ENCODE results near the gene AQP12A. TPM values are rescaled to one million over a fixed set of nuclear protein-coding genes. Genes with fewer than 3 reads are reported as not detected.

AQP12A gene
- total RNA-seq, 2 experiments from 2014 or later = not detected

GRCh38 chr2:240712121-240712520, 20.5 kb downstream of the AQP12A start:
- CTCF ChIA-PET = no interaction called here
- Mint-ChIP-seq H3K4me1 (no peaks in the 10 kb centered on the region), H3K27me3 (peaks cover 20% of the 10 kb centered on the region), H3K9me3 (ENCODE audit: low read depth) (no peaks in the 10 kb centered on the region), H3K4me3 (no peak overlapping the region), H3K27ac (no peak overlapping the region), H3K36me3 (no peaks in the 10 kb centered on the region)
- no peak for DNase-seq
- ATAC-seq = no peak

DNA sequence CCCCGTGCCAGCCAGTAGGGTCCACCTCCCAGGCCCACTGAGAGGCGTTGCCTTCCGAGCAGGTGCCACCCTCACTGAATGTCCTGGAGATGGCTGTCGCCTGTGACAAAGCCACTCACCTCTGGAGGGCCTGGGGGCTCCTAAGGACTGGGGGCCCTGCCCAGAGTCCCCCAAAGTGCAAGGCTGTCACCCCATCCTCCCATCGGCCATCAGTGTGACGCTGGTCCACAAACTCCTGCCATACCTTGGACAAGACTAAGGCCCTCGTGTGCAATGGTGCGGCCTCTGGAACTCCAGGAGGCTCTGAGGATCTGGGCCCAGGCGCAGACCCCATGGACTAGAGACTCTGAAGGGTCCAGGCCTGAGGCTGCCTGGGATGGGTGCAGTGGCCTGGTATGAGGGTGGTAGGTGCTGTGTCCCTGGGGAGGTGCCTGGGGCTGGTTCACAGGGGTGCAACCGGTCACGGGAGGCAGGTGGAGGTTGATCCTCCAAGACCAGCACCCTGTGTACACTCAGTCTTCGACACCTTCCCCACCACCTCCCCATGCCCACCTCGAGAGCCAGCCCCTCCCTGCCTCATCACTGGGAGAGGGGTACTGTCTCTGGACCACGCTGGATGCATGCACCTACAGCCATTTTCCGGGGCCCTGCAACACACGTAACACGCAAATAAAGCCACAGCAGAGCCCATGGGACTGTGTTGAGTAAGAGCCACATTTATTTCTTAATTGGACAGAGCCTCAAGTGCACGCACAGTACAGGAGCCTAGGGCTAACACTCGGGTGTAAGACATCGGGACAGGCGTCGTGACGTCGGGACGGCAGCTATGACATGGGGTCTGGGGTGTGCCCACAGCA, 21.6 kb downstream of the AQP12A start:
- no peak for ATAC-seq

DNA sequence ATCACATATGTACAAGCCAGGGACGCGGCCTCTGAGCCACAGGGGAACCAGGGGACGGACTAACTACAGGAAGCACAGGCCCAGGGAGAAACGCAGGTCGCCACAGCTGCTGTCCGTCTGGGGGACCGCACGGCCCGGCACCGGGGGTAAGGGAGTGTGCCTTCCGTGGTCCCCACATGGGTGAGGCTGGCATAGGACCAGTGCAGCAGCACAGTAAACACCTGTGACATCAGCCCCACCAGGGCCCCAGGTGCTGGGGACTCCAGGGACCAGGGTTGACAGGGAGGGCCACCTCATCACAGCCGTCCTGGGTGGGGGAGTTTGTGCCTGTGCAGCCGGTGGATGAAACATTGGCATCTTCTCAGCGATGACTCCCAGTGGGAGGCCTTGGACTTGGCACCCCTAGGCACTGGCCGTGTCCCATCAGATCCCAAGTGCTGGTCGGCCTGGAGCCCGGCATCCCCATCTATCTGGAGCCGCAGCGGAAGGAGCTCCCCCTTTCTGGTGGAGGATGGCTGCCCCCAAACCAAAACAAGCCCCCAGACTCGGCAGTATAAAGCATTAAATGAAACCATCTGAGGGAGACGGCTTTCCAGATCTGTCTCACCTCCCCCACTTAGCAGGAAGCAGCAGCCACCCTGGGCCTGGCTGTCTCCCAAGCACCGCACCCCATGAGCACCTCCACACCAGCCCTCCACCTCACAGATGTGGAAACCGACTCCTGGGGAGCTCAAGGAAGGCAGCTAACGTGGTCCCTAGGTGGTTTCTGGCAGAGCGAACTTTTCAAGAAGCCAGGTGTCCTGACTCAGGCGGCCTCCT, 22.5 kb downstream of the AQP12A start:
- no peaks in the 10 kb centered on the region for H3K36me3 Mint-ChIP-seq
- peaks cover 4% of the 10 kb centered on the region for H3K27me3 Mint-ChIP-seq
- H3K9me3 Mint-ChIP-seq (ENCODE audit: low read depth) = no peaks in the 10 kb centered on the region
- DNase-seq (no peak), ATAC-seq (no peak)
- no peak overlapping the region for H3K4me3 Mint-ChIP-seq
- CTCF ChIA-PET = no interaction called here
- no peak overlapping the region for H3K27ac Mint-ChIP-seq
- H3K4me1 Mint-ChIP-seq = no peaks in the 10 kb centered on the region

More for the DNA sequence above, 21.6 kb downstream of the AQP12A start:
- CTCF ChIA-PET = no interaction called here
- Mint-ChIP-seq H3K27me3 (peaks cover 10% of the 10 kb centered on the region), H3K36me3 (no peaks in the 10 kb centered on the region), H3K27ac (no peak overlapping the region), H3K9me3 (ENCODE audit: low read depth) (no peaks in the 10 kb centered on the region), H3K4me1 (no peaks in the 10 kb centered on the region), H3K4me3 (no peak overlapping the region)
- no peak for DNase-seq

DNA sequence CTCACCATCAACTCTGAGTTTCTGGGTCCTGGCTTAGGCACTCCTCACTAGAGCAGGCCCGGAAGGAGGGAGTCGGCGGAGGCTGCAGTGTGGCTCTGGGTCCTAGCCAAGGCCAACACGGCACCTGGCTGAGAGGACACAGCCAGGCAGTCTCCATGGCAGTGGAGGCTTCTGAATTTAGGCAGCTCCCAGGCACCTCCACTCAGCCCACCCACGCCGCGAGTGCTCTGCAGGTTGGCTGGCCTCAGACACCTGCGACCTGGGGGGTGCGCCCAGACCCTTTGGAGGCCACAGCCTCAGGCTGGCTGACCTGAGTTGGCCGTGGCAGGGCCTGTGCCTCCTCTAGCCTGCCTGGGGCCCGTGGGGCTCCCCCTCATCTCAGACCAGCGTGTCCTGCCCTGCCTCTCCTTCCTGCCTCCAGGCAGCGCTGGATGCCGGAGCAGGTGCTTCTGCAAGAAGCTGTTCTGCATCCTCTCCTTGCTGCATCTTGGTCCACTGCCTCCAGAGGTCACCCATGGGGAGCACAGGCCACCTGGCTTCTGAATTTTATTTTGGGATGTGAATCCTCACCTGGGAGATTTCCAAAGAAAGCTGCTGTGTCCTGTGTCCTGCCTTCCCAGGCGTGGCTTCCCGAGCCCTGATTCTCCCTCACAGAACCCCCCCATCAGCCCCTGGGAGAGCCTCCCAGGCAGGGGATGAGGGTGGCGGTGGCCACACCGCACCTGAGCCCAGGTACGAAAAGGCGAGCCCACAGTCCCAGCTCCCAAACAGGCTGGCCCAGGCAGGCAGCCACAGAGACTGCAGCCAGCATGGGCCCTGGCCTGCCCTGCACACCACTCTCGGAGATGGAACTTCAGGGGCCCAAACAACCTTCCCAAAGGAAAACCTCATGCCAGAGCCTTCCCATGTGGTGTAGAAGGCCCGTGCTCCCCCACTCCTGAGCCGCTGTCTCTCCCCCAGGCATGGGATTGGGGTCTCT, 23.4 kb downstream of the AQP12A start:
- CTCF ChIA-PET = no interaction called here
- H3K4me3 Mint-ChIP-seq = no peak overlapping the region

DNA sequence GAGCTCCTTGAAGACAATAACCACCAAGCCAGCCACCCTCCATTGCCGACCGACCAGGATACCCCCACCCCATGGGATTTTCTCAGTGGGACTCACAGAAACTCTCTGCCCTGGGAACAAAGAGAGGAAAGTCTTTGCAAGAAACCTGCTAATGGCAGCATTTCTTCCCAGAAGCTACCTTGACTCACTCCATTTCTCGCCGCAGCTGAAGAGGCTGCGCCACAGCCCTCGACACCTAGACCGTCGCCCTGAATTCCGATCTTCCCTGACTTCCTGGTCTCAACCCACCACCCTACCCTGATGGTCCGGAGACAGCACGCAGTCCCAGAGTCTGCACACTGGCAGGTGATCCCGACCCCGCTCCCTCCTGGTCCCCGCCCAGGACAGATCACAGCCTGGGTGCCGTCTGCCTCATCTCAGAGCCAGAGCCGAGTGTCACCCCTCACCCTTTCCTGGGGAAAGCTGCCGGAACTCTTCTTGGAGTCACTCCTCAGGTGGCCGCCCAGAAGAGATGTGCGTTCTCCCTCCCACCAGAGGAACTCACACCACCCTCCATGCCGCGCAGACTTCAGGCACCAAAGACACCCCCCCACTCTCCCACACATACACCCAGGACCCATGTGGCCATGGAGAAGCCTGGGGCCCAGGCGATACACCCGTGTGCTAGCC, 24.6 kb downstream of the AQP12A start:
- ATAC-seq (no peak), DNase-seq (no peak)
- CTCF ChIA-PET = no interaction called here
- Mint-ChIP-seq H3K27me3 (no peaks in the 10 kb centered on the region), H3K4me3 (no peak overlapping the region), H3K36me3 (no peaks in the 10 kb centered on the region), H3K27ac (no peak overlapping the region), H3K4me1 (no peaks in the 10 kb centered on the region), H3K9me3 (ENCODE audit: low read depth) (no peaks in the 10 kb centered on the region)

More for the DNA sequence above, 23.4 kb downstream of the AQP12A start:
- Mint-ChIP-seq H3K9me3 (ENCODE audit: low read depth) (no peaks in the 10 kb centered on the region), H3K36me3 (no peaks in the 10 kb centered on the region), H3K27ac (no peak overlapping the region), H3K4me1 (no peaks in the 10 kb centered on the region), H3K27me3 (no peaks in the 10 kb centered on the region)
- ATAC-seq (no peak), DNase-seq (no peak)

DNA sequence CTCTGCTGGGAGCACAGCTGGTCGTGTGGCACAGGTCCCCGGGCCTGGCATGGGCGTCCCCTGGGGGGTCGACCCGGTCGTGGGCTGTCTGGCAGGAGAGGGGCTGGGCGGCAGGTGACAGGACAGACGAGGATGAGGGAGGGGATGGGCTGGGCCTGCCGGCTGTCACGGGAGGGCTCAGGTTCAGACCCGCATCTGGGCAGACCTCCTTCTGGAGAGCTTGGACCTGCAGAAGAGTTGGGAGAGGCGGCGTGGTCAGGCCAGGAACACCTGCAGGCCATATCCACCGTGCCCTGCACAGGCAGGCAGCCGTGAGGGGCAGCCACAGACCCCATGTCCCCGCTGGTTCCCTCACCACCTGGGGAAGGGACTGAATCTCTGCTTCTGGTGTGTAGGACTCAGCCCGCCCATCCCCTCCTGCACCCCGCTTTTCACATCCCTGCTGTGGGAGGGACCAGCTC, 25.5 kb downstream of the AQP12A start:
- Mint-ChIP-seq H3K9me3 (ENCODE audit: low read depth) (no peaks in the 10 kb centered on the region), H3K27me3 (no peaks in the 10 kb centered on the region), H3K4me1 (no peaks in the 10 kb centered on the region), H3K4me3 (no peak overlapping the region), H3K27ac (no peak overlapping the region), H3K36me3 (no peaks in the 10 kb centered on the region)
- CTCF ChIA-PET = no interaction called here
- DNase-seq (no peak), ATAC-seq (no peak)

- Mint-ChIP-seq H3K4me1 (no peaks in the 10 kb centered on the region), H3K36me3 (no peaks in the 10 kb centered on the region), H3K4me3 (no peak overlapping the region), H3K9me3 (ENCODE audit: low read depth) (no peaks in the 10 kb centered on the region), H3K27ac (no peak overlapping the region), H3K27me3 (no peaks in the 10 kb centered on the region)
- ATAC-seq (no peak), DNase-seq (no peak)
- CTCF ChIA-PET = no interaction called here
Observed at GRCh38 chr2:240717681-240718581, 26.3 kb downstream of the AQP12A start.

DNA sequence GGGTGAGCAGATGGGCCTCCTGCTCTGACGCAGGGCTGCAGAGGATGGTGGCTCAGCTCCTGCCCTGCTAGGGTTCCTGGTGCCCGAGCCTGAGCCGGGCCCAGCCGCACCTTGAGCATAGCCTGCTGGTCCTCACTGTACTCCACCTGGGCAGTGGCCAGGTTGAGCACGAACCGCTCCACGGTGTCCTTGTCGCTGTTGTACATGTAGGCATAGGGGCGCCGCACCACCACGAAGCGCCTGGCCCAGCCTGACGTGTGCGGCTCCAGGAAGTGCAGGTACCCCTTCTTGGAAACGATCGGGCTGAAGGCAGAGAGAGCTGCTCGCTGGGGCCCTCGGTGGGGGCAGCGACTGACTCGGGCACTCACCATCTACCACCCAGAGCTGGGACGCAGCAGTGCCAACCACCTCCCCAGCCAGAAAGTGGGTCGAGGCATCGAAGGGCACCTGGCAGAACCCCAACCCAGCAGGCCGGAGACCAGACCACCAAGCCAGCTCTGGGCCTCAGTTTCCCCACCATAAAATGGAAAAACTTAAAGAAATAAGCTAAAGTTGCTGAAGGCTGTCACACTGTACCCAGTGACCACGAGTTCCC, 27.3 kb downstream of the AQP12A start:
- H3K4me3 Mint-ChIP-seq = no peak overlapping the region
- no peak for DNase-seq
- H3K27ac Mint-ChIP-seq = no peak overlapping the region
- no peaks in the 10 kb centered on the region for H3K9me3 Mint-ChIP-seq (ENCODE audit: low read depth)
- ATAC-seq = no peak
- no peaks in the 10 kb centered on the region for H3K4me1 Mint-ChIP-seq
- CTCF ChIA-PET = no interaction called here
- H3K27me3 Mint-ChIP-seq = no peaks in the 10 kb centered on the region
- no peaks in the 10 kb centered on the region for H3K36me3 Mint-ChIP-seq

GRCh38 chr2:240719676-240720545, 28.2 kb downstream of the AQP12A start:
- H3K4me1 Mint-ChIP-seq = no peaks in the 10 kb centered on the region
- no peak overlapping the region for H3K27ac Mint-ChIP-seq
- ATAC-seq = no peak
- H3K4me3 Mint-ChIP-seq = no peak overlapping the region
- no peaks in the 10 kb centered on the region for H3K27me3 Mint-ChIP-seq
- H3K36me3 Mint-ChIP-seq = no peaks in the 10 kb centered on the region
- no peak for DNase-seq
- no peaks in the 10 kb centered on the region for H3K9me3 Mint-ChIP-seq (ENCODE audit: low read depth)
- CTCF ChIA-PET = no interaction called here

GRCh38 chr2:240720686-240721595, 29.3 kb downstream of the AQP12A start:
- H3K9me3 Mint-ChIP-seq (ENCODE audit: low read depth) = no peaks in the 10 kb centered on the region
- H3K27ac Mint-ChIP-seq = no peak overlapping the region
- no peak for DNase-seq
- H3K36me3 Mint-ChIP-seq = no peaks in the 10 kb centered on the region
- ATAC-seq = no peak
- no peak overlapping the region for H3K4me3 Mint-ChIP-seq
- no peaks in the 10 kb centered on the region for H3K27me3 Mint-ChIP-seq
- H3K4me1 Mint-ChIP-seq = no peaks in the 10 kb centered on the region
- CTCF ChIA-PET = no interaction called here

Measured in activated CD8-positive, alpha-beta memory T cell treated with anti-CD3 and anti-CD28 coated beads, Interleukin-2, amount 10 ng/mL, durations not matched to agents 7 days and 5 days (primary cell).